Fibroblast of pulmonary artery (primary cell): ENCODE results near the gene IRS2.
"Not testable (repeated sequence)": the region's sequence is repeated elsewhere in the genome, so short reads cannot be mapped to it uniquely, and the experiment has no call there.

Source experiments
- DNase-seq: peaks from one replicate; pipeline ENCODE4 v3.0.0-alpha.2; 2010; ENCODE audit warnings: low read depth
- H3K4me3 ChIP-seq: replicated peaks from 2 replicates; pipeline ENCODE4 v1.5.1; 2011; ENCODE audit warnings: low read depth, mild to moderate bottlenecking, control low read depth, low read length, moderate library complexity
- CTCF ChIP-seq: IDR thresholded peaks from 2 replicates; pipeline ENCODE4 v1.5.1; 2011; ENCODE audit warnings: mild to moderate bottlenecking, control low read depth, low read length, inconsistent platforms; ENCODE audit errors: missing control alignments

Gene IRS2

DNA sequence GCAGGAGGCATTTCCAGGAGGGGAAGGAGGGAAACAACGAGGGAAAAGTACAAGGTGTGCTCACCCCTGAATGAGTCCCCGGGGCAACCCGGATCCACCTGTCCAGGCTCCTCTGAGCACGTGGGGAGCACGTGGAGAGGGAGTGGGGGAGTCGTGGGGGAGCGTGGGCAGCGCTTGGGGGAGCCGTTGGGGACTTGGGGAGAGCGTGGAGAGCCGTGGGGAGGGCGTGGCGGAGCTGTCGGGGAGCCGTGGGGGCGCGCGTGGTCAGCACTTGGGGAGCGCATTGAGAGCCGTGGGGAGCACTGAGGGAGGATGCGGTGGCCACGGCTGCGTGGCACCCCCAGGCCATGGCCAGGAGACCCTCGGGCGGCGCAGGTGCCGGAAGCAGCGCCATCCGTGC lies 52.8 kb downstream of the IRS2 start:
- no peak for TF ChIP-seq CTCF
- no peak overlapping the region for H3K4me3 ChIP-seq
- DNase-seq = no peak

GRCh38 chr13:109732470-109733170 lies 53.8 kb downstream of the IRS2 start:
- not testable (repeated sequence) for DNase-seq, H3K4me3 ChIP-seq

DNA sequence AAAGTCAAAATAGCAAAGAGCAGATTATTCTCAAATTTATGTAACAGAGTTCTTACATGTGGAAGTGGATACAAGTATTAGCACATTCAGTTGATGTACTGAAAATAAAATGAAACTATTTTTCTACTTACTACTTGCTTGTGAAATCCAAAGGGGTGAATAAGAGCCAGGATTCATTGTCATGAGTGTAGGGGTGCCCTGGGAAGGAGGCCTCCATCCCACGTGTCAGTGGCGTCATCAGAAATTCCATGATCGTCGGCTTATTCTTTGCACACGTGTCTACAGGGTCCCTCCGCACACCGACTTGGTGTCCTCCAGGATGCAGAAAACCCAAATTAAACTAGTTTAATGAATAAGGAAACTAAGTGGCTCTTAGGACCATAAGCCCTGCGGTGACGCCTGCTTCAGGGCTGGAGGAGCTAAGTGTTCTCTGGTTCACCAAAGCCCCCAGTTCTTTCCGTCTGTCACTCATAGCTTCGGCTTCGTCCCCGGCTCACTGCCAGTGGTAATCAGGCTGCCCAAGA lies 55.5 kb downstream of the IRS2 start:
- DNase-seq = peak; percentile 34
- no peak for TF ChIP-seq CTCF

DNA sequence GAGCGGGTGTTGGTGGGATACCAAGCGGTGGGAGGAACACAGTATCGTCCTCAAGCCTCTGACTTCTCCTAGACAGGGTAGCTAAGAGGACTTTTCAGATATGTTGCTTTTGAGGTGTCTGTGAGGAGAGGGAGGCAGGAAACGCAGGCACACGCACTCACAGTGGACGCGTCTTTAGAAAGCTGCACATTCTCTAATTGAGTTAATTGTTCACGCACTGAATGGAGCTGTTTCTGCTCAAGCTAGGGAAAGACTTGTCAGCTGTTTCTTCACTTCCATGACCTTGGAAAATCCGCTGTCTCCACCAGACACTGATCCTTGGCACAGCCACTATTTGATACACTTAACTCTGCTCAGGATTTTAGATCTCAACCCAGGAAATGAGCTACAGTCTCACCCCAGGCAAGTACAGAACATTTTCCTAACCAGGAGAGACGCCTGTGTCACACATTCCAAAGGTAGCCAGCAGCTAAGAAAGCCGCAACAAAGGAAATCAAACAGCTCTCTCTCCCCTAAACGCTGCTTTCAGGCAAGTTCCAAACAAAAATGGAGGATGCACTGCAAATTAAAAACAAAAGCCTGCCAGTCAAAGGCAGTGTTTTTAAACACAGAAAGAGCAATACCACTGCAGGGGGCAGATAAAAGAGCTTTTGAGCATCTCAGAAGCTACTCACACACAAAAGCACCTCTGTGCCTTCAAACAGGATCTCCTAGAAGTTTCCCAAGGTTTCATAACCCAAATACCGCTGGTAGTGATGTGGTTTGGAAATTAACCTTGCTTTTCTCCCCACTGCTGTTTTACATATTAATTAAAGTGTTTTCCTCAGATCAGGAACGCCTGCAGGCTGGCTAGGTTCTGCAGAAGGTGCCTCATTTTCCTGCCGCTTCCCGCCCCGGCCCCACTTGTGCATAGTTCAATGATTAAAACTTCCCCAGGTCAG lies 57.3 kb downstream of the IRS2 start:
- H3K4me3 ChIP-seq = no peak overlapping the region
- DNase-seq = peak; percentile 28

More for the DNA sequence above, 55.5 kb downstream of the IRS2 start:
- H3K4me3 ChIP-seq = no peak overlapping the region

DNA sequence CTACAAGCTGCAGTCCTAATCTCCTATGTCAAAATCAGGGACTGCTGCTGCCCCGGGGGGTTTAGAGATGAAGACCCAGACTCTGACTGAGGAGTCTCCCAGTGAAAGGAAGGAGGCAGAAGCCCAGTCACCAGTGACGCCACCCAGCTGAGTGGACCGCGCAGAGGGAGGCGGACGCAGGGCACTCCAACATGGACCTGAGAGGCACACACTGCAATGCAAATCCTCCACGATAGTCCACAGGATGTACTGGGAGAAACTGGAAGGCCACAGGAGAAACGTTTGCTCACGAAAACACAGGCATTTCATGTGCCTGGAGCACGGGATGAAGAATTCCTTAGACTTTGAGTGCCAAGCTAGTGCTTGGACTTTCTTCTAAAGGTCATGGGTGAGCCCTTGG lies 58.3 kb downstream of the IRS2 start:
- no peak overlapping the region for H3K4me3 ChIP-seq
- no peak for TF ChIP-seq CTCF

More for the DNA sequence above, 57.3 kb downstream of the IRS2 start:
- no peak for TF ChIP-seq CTCF

DNA sequence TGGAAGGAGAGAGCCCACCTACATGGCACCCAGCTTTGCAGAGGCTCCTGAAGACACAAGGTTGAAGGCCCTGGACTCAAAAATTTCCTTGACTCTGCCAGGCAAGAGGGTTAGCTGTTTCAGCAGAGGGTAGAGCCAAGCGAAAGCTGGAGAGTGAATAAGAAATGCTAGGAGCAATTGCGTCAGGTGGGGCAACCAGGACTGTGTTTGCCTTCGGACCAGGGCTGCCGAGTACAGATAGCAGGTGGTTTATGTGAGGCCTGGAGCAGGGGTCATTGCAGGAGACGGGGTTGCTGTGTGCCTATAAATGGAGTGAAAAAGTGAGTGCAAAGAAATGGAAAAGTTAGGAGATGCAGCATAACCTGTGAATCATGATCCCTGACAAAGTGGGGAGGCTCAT lies 59.1 kb downstream of the IRS2 start:
- TF ChIP-seq CTCF = no peak
- DNase-seq = no peak
- no peak overlapping the region for H3K4me3 ChIP-seq

More for the DNA sequence above, 58.3 kb downstream of the IRS2 start:
- no peak for DNase-seq

DNA sequence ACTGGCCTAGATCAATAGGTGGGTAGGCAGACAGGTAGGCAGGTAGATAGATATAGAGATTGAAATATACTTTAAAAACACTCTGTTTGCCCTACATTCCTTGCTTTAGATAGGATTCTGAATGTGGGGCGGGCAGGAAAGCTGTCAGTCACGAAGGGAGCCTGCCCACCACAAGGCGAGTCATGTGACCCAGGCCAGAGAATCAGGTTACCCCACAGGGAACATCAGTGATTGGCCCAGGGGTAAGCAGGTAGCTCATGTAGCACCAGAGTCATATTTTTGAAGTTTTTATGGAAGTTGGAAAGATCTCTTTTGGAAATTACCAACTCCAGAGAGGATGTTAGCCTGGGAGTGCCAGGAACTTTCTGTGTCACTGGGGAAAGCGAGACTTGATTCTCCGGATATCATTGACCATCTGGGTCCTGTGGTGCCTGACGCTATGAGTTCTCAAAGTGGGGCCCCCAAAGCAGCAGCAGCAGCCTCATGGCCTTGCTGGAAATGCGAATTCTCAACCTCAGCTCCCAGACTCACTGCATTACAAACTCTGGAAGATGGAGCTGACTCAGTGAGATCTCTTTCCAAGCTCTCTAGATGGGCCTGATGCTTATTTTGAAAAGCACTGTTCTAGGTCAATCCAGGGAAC lies 60.3 kb downstream of the IRS2 start:
- H3K4me3 ChIP-seq = no peak overlapping the region
- no peak for DNase-seq
- no peak for TF ChIP-seq CTCF
